GM18873 (cell line): ENCODE measurements around the gene A2M.

Source experiments
- ATAC-seq: cut with Tn5 transposase; IDR thresholded peaks from one replicate; pipeline ENCODE4 v1.9.1; 2021; ENCODE audit warnings: mild to moderate bottlenecking, moderate library complexity, moderate number of reproducible peaks; ENCODE audit not compliant: unreplicated experiment, low FRiP score

The A2M gene

GRCh38 chr12:9123781-9124382 is 8.2 kb upstream of the A2M start:
- ATAC-seq: no peak

- no peak for ATAC-seq
Measured at GRCh38 chr12:9122091-9122609, 6.4 kb upstream of the A2M start.

GRCh38 chr12:9120487-9121184 is 4.9 kb upstream of the A2M start:
- no peak for ATAC-seq

- no peak for ATAC-seq
Measured at GRCh38 chr12:9118158-9118557, 2.4 kb upstream of the A2M start.

GRCh38 chr12:9114946-9115345 is 773 bp downstream of the A2M start:
- ATAC-seq: no peak

GRCh38 chr12:9113987-9114309 is 1.8 kb downstream of the A2M start:
- ATAC-seq: no peak

GRCh38 chr12:9113296-9113986 is 2.3 kb downstream of the A2M start:
- no peak for ATAC-seq

GRCh38 chr12:9112076-9112853 is 3.5 kb downstream of the A2M start:
- no peak for ATAC-seq

GRCh38 chr12:9111525-9111924 is 4.2 kb downstream of the A2M start:
- ATAC-seq: no peak

GRCh38 chr12:9109737-9110491 is 5.8 kb downstream of the A2M start:
- ATAC-seq: no peak

- no peak for ATAC-seq
Measured at GRCh38 chr12:9109213-9109522, 6.6 kb downstream of the A2M start.

- ATAC-seq: no peak
Measured at GRCh38 chr12:9108504-9109212, 7.1 kb downstream of the A2M start.

- no peak for ATAC-seq
Measured at GRCh38 chr12:9107542-9107873, 8.2 kb downstream of the A2M start.

- ATAC-seq: no peak
Measured at GRCh38 chr12:9106610-9107541, 8.8 kb downstream of the A2M start.

GRCh38 chr12:9106067-9106466 is 9.7 kb downstream of the A2M start:
- ATAC-seq: no peak

- ATAC-seq: no peak
Measured at GRCh38 chr12:9104767-9105423, 10.8 kb downstream of the A2M start.

- no peak for ATAC-seq
Measured at GRCh38 chr12:9104087-9104486, 11.6 kb downstream of the A2M start.

GRCh38 chr12:9103050-9103849 is 12.5 kb downstream of the A2M start:
- no peak for ATAC-seq
